Measurements from ENCODE around the gene ACOXL.
A peak's percentile ranks its signal among the peaks of the same experiment; 100 is the strongest.

Gene ACOXL

GRCh38 chr2:110796716-110797301 lies 64.4 kb downstream of the ACOXL start:
- no peak for DNase-seq

- DNase-seq: no peak
Observed at GRCh38 chr2:110799376-110799775, 67.0 kb downstream of the ACOXL start.

- DNase-seq: no peak
Observed at GRCh38 chr2:110800611-110801402, 68.4 kb downstream of the ACOXL start.

- no peak for DNase-seq
Observed at GRCh38 chr2:110802208-110802932, 70.0 kb downstream of the ACOXL start.

- DNase-seq: no peak
Observed at GRCh38 chr2:110804433-110804832, 72.1 kb downstream of the ACOXL start.

- DNase-seq: peak; percentile 44 to 70
Observed at GRCh38 chr2:110804915-110805314, 72.5 kb downstream of the ACOXL start.

GRCh38 chr2:110805894-110806452 lies 73.6 kb downstream of the ACOXL start:
- DNase-seq: peak in 1 of 2 donors; percentile 16

- no peak for DNase-seq
Observed at GRCh38 chr2:110807522-110807921, 75.1 kb downstream of the ACOXL start.

GRCh38 chr2:110810404-110810803 lies 78.0 kb downstream of the ACOXL start:
- DNase-seq: no peak

- no peak for DNase-seq
Observed at GRCh38 chr2:110812726-110813645, 80.6 kb downstream of the ACOXL start.

- DNase-seq: no peak
Observed at GRCh38 chr2:110813896-110814295, 81.5 kb downstream of the ACOXL start.

- no peak for DNase-seq
Observed at GRCh38 chr2:110815938-110816337, 83.6 kb downstream of the ACOXL start.

- no peak for DNase-seq
Observed at GRCh38 chr2:110816404-110817365, 84.3 kb downstream of the ACOXL start.

- DNase-seq: no peak
Observed at GRCh38 chr2:110818767-110819481, 86.6 kb downstream of the ACOXL start.

- DNase-seq: no peak
Observed at GRCh38 chr2:110819711-110820110, 87.3 kb downstream of the ACOXL start.

GRCh38 chr2:110820128-110820527 lies 87.8 kb downstream of the ACOXL start:
- DNase-seq: peak; percentile 30 to 42

- DNase-seq: no peak
Observed at GRCh38 chr2:110823165-110823564, 90.8 kb downstream of the ACOXL start.

GRCh38 chr2:110827511-110827910 lies 95.1 kb downstream of the ACOXL start:
- no peak for DNase-seq

GRCh38 chr2:110828330-110828729 lies 96.0 kb downstream of the ACOXL start:
- DNase-seq: no peak

- DNase-seq: no peak
Observed at GRCh38 chr2:110829413-110830146, 97.2 kb downstream of the ACOXL start.

Data from inflammatory macrophage (primary cell).